Measurements from ENCODE around the gene FOXG1. TPM values are rescaled to one million over a fixed set of nuclear protein-coding genes. Genes with fewer than 3 reads are reported as not detected.

The FOXG1 gene
- total RNA-seq, 4 donors from 2014 or later, result not detected

DNA sequence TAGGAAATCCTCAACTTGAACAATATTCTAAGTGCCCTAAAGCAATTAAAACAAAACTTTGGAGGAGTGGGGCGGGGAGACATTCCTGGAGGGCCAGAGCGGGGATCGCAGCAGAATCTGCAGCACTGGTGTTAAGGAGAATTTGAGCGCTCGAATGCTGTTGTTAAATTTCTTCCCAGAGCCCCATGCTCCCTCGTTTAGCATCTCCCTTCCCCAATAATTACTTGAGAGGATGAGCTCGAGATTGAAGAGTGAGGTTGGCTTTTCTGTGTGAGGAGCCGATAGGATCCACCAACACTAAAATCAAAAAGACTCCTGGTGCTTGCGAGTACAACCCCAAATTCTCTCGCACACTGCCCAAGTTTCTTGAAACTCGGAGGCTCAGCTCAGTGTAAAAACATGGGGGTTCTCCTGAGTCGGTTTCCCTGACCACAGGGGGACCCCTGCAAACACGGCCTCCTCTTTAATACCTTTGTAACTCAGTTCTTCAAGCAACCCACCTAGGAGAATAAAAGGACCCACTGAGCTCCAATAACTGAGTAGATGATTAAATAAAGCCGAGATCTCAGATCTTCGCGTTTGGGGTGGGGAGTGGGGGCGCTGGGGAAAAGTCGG, 10.2 kb upstream of the FOXG1 start:
- H3K4me3 ChIP-seq, result no peak overlapping the region
- H3K4me1 ChIP-seq, result no peaks in the 10 kb centered on the region
- H3K27me3 ChIP-seq, result peaks cover 6 to 78% of the 10 kb centered on the region in 2 donors
- intact Hi-C loops (cut with DNase I; ENCODE audit: low total_unique reads), result no loop called here
- H3K27ac ChIP-seq, result no peak overlapping the region
- no peak for TF ChIP-seq POLR2A (IDR thresholded peaks at IDR 0.05)
- TF ChIP-seq, protein P1, sequence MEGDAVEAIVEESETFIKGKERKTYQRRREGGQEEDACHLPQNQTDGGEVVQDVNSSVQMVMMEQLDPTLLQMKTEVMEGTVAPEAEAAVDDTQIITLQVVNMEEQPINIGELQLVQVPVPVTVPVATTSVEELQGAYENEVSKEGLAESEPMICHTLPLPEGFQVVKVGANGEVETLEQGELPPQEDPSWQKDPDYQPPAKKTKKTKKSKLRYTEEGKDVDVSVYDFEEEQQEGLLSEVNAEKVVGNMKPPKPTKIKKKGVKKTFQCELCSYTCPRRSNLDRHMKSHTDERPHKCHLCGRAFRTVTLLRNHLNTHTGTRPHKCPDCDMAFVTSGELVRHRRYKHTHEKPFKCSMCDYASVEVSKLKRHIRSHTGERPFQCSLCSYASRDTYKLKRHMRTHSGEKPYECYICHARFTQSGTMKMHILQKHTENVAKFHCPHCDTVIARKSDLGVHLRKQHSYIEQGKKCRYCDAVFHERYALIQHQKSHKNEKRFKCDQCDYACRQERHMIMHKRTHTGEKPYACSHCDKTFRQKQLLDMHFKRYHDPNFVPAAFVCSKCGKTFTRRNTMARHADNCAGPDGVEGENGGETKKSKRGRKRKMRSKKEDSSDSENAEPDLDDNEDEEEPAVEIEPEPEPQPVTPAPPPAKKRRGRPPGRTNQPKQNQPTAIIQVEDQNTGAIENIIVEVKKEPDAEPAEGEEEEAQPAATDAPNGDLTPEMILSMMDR (IDR thresholded peaks at IDR 0.05), result no peak
- no peak for DNase-seq
- no peaks in the 10 kb centered on the region for H3K9me3 ChIP-seq
- no peaks in the 10 kb centered on the region for H3K36me3 ChIP-seq

DNA sequence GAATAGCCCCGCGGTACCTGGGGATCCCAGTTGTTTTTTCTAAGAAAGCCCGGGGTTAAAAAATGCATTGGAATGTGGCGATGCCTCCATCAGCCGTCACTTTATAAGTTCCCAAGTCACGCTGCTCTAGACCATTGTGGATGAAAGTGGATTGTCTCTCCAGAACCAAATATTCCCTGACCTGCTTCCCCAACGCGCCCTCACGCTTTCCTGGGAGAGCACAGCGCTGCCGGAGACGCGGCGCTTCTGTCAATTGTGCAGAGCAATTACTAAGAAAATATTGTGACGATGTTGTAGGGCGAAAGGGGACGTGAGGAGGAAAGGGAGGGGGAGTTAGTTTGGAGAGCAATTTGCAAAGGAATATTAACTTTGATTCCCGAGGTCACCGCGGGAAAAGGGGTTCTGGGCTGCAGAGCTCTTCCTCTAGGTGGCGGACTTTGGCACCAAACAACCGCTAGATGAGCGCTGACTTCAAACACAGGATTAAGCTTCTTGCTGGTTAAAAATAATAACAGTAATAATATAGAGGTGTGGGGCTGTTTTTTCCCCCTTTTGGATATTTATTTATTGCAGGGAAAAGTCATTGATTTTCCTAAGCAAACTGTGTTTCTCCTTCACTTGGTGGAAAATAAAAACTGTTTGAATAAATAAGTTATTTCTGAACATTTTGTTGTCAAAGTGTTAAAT, 9.6 kb upstream of the FOXG1 start:
- DNase-seq, result no peak
- Histone ChIP-seq H3K4me3 (no peak overlapping the region), H3K4me1 (no peaks in the 10 kb centered on the region), H3K27me3 (peaks cover 6 to 82% of the 10 kb centered on the region in 2 donors), H3K36me3 (no peaks in the 10 kb centered on the region), H3K27ac (no peak overlapping the region), H3K9me3 (no peaks in the 10 kb centered on the region)
- TF ChIP-seq, protein P1 (IDR thresholded peaks at IDR 0.05), result peak in 1 of 4 experiments; percentile 31
- no peak for TF ChIP-seq POLR2A (IDR thresholded peaks at IDR 0.05)
- intact Hi-C loops (cut with DNase I; ENCODE audit: low total_unique reads), result no loop called here

GRCh38 chr14:28757786-28758185, 8.8 kb upstream of the FOXG1 start:
- DNase-seq, result no peak
- intact Hi-C loops (cut with DNase I; ENCODE audit: low total_unique reads), result no loop called here
- TF ChIP-seq, protein P1 (IDR thresholded peaks at IDR 0.05), result no peak
- TF ChIP-seq POLR2A (IDR thresholded peaks at IDR 0.05), result no peak
- H3K9me3 ChIP-seq, result no peaks in the 10 kb centered on the region
- no peak overlapping the region for H3K4me3 ChIP-seq
- no peak overlapping the region for H3K27ac ChIP-seq
- H3K4me1 ChIP-seq, result no peaks in the 10 kb centered on the region
- H3K27me3 ChIP-seq, result peaks cover 6 to 85% of the 10 kb centered on the region in 2 donors
- no peaks in the 10 kb centered on the region for H3K36me3 ChIP-seq

DNA sequence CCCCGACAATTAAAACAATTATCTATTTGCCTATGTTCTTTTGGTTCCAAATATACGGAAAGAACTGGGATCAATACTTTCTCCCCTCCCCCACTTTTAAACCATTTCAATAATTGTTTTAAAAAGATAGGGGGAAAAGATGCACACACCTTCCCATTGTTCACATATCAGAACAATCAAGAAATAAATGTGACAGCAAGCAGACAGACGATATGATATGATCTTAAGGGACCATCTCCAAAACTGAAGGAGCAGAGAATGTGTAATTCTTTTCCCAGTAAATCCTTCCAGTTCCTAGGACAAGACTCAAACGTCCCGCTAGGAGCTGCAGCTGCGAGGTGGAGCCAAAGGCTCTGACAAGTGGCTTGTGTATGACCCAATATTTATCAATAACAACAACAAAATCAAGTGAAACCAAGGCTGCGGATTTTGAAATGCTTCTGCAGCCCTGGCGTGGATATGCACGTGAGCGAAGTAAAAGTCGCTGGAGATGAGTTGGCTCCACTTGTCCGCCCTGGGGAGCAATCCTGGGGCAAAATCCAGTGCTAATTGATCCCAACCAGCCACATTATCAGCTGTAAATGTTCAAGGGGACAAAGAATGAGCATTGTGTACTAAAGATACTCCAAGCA, 8.2 kb upstream of the FOXG1 start:
- Histone ChIP-seq H3K27ac (no peak overlapping the region), H3K9me3 (no peaks in the 10 kb centered on the region), H3K4me1 (no peaks in the 10 kb centered on the region), H3K27me3 (peaks cover 12 to 88% of the 10 kb centered on the region in 2 donors), H3K36me3 (no peaks in the 10 kb centered on the region), H3K4me3 (no peak overlapping the region)
- no peak for TF ChIP-seq POLR2A (IDR thresholded peaks at IDR 0.05)
- TF ChIP-seq, protein P1 (IDR thresholded peaks at IDR 0.05), result no peak
- intact Hi-C loops (cut with DNase I; ENCODE audit: low total_unique reads), result no loop called here
- DNase-seq, result no peak
